GM12878 (cell line): Measurements from ENCODE around the gene NPHS1. TPM values are rescaled to one million over a fixed set of nuclear protein-coding genes. Genes with fewer than 3 reads are reported as not detected.

Experiments used
- ATAC-seq: fragments of 200-7000 bp; cut with Tn5 transposase; 3 replicates; pipeline ENCODE4 v1.9.1; 2020; ENCODE audit warnings: mild to moderate bottlenecking, moderate library complexity
- BruUV-seq: library from RNA; stranded (reverse); fragments of 400-500 nt; replicated peaks from 2 replicates; lab custom pipeline; 2021; lab: Mats Ljungman, UMichigan
- CTCF ChIA-PET: fragments of 300-600 bp; sonication (Branson Sonifier 250); formaldehyde crosslinking; extraction: SDS; loops from one replicate; lab custom pipeline; 2021; ENCODE audit warnings: inconsistent platforms; lab: Yijun Ruan, JAX
- POLR2A ChIA-PET: fragments of 350-600 bp; formaldehyde crosslinking; extraction: SDS; loops from one replicate; lab custom pipeline; 2021; ENCODE audit warnings: inconsistent platforms; lab: Charles Lee
- RAD21 ChIA-PET: fragments of 300-600 bp; sonication (Branson Sonifier 250); formaldehyde crosslinking; loops from one replicate; lab custom pipeline; 2023; ENCODE audit warnings: antibody characterized with exemption; ENCODE audit not compliant: unreplicated experiment; lab: Charles Lee
- SMC1A ChIA-PET: fragments of 300-600 bp; sonication (Branson Sonifier 250); formaldehyde crosslinking; loops from one replicate; lab custom pipeline; 2023; ENCODE audit not compliant: unreplicated experiment, uncharacterized antibody; lab: Charles Lee
- DNase-seq: peaks from one replicate; pipeline ENCODE4 v3.0.0-alpha.2; 2011; ENCODE audit warnings: low read depth, low spot score
- FAIRE-seq: peaks from 3 replicates; lab custom pipeline; 2011; peaks lifted over from hg19 to GRCh38; lab: Jason Lieb, UNC
- H2AFZ ChIP-seq: 2 replicates; pipeline ENCODE4 v1.6.0; 2011; ENCODE audit warnings: low read depth, low read length, control low read depth; ENCODE audit not compliant: control insufficient read depth
- H3K27ac ChIP-seq: 2 replicates; pipeline ENCODE4 v1.5.1; 2011; ENCODE audit warnings: control low read depth; ENCODE audit not compliant: control insufficient read depth, insufficient read depth
- H3K27me3 ChIP-seq, 2 experiments: replicated peaks in 1 of 2; 2 replicates each; pipeline versions ENCODE4 v1.6.0 to v1.6.1; 2011; ENCODE audit warnings: low read length in 1 of 2; ENCODE audit not compliant: control insufficient read depth in 2 of 2, insufficient read depth in 2 of 2
- H3K36me3 ChIP-seq, 2 experiments: 2 replicates each; pipeline ENCODE4 v1.5.1; 2011; ENCODE audit warnings: low read length in 1 of 2; ENCODE audit not compliant: control insufficient read depth in 2 of 2, insufficient read depth in 2 of 2
- H3K4me1 ChIP-seq: 2 replicates; pipeline ENCODE4 v1.6.1; 2011; ENCODE audit warnings: mild to moderate bottlenecking, low read length, moderate library complexity, mixed read lengths; ENCODE audit not compliant: control insufficient read depth, insufficient read depth
- H3K4me2 ChIP-seq: 2 replicates; pipeline ENCODE4 v1.6.0; 2011; ENCODE audit warnings: control low read depth; ENCODE audit not compliant: control insufficient read depth, insufficient read depth
- H3K4me3 ChIP-seq: fragments of 200-600 bp; sonication (generic); 2 replicates; pipeline ENCODE4 v1.5.1; 2016
- H3K79me2 ChIP-seq: 2 replicates; pipeline ENCODE4 v1.6.0; 2011; ENCODE audit warnings: low read length; ENCODE audit not compliant: control insufficient read depth, insufficient read depth
- H3K9ac ChIP-seq: 2 replicates; pipeline ENCODE4 v1.8.0; 2011; ENCODE audit warnings: low read length, control low read depth, mixed read lengths; ENCODE audit not compliant: control insufficient read depth, insufficient read depth
- H3K9me3 ChIP-seq: replicated peaks from 3 replicates; pipeline ENCODE4 v1.5.1; 2011; ENCODE audit warnings: mild to moderate bottlenecking, low read length; ENCODE audit not compliant: control insufficient read depth, insufficient read depth
- H4K20me1 ChIP-seq: 2 replicates; pipeline ENCODE4 v1.6.0; 2011; ENCODE audit not compliant: control insufficient read depth, insufficient read depth
- BRCA1 ChIP-seq: IDR thresholded peaks from 2 replicates; pipeline ENCODE4 v1.6.1; 2011; ENCODE audit warnings: low read depth, low read length, improper control_type of control experiment
- CEBPB ChIP-seq, 2 experiments: fragments of 150-350 bp in 1 of 2; IDR thresholded peaks; 2 replicates each; pipeline ENCODE4 v1.6.1; 2012 to 2014; ENCODE audit warnings: low read depth in 2 of 2, low read length in 2 of 2, borderline replicate concordance in 1 of 2, inconsistent platforms in 1 of 2
- EZH2 ChIP-seq: IDR thresholded peaks from 2 replicates; pipeline ENCODE4 v1.6.1; 2012; ENCODE audit warnings: low read depth, mild to moderate bottlenecking, control low read depth, inconsistent platforms, low read length, borderline replicate concordance; ENCODE audit not compliant: control insufficient read depth
- GABPA ChIP-seq: IDR thresholded peaks from 2 replicates; pipeline ENCODE4 v1.6.1; 2014; ENCODE audit warnings: antibody characterized with exemption, low read depth, mild to moderate bottlenecking, inconsistent platforms
- HDGF ChIP-seq: fragments of 450-650 bp; IDR thresholded peaks from 2 replicates; pipeline ENCODE4 v1.6.1; 2016; ENCODE audit warnings: antibody characterized with exemption
- MTA2 ChIP-seq: fragments of 450-650 bp; IDR thresholded peaks from 2 replicates; pipeline ENCODE4 v1.6.1; 2016; ENCODE audit warnings: low read depth, mild to moderate bottlenecking, moderate library complexity
- NFYA ChIP-seq: IDR thresholded peaks from 2 replicates; pipeline ENCODE4 v1.6.1; 2011; ENCODE audit warnings: low read depth, mild to moderate bottlenecking, low read length, improper control_type of control experiment, borderline replicate concordance
- RAD21 ChIP-seq: IDR thresholded peaks from 2 replicates; pipeline ENCODE4 v1.6.1; 2011; ENCODE audit warnings: mild to moderate bottlenecking, low read depth, low read length, moderate library complexity; ENCODE audit not compliant: insufficient read depth
- SMAD5 ChIP-seq: IDR thresholded peaks from 2 replicates; pipeline ENCODE4 v1.6.1; 2016; ENCODE audit warnings: antibody characterized with exemption, low read depth
- SRF ChIP-seq, 2 experiments: IDR thresholded peaks; 2 replicates each; pipeline ENCODE4 v1.6.1; 2011; ENCODE audit warnings: low read depth in 2 of 2, low read length in 2 of 2, mild to moderate bottlenecking in 1 of 2, moderate library complexity in 1 of 2
- TARDBP ChIP-seq: IDR thresholded peaks from 2 replicates; pipeline ENCODE4 v1.6.1; 2016; ENCODE audit warnings: borderline replicate concordance
- YBX1 ChIP-seq: fragments of 450-650 bp; IDR thresholded peaks from 2 replicates; pipeline ENCODE4 v1.6.1; 2016; ENCODE audit warnings: antibody characterized with exemption
- ZBTB11 ChIP-seq: fragments of 450-650 bp; formaldehyde crosslinking; IDR thresholded peaks from 2 replicates; pipeline ENCODE4 v1.5.0; 2022; ENCODE audit warnings: mild to moderate bottlenecking, missing genetic modification characterization
- ZBTB40 ChIP-seq: fragments of 450-650 bp; IDR thresholded peaks from 2 replicates; pipeline ENCODE4 v1.6.1; 2016; ENCODE audit warnings: mild to moderate bottlenecking, moderate library complexity, borderline replicate concordance
- ZNF207 ChIP-seq: fragments of 450-650 bp; IDR thresholded peaks from 2 replicates; pipeline ENCODE4 v1.6.1; 2014; ENCODE audit warnings: antibody characterized with exemption, mild to moderate bottlenecking, borderline replicate concordance
- WGBS: methylation state at CpG from one replicate; pipeline ENCODE4 v1.1.6; 2016; ENCODE audit warnings: low lambda C conversion rate; ENCODE audit not compliant: insufficient replicate concordance, insufficient coverage; ENCODE audit errors: missing lambda C conversion rate; 5-methylcytosine and 5-hydroxymethylcytosine counted together
- in situ Hi-C: fragments of 300-500 bp; cut with MboI; formaldehyde crosslinking; loops from 9 replicates; pipeline ENCODE4 v1.14.3; 2018; ENCODE audit warnings: mixed read lengths
- intact Hi-C: fragments of 100-400 bp; cut with micrococcal nuclease; formaldehyde crosslinking; loops from one replicate; pipeline ENCODE4 v1.14.2; 2022; ENCODE audit not compliant: unreplicated experiment
- polyA plus RNA-seq, 11 experiments: library from polyadenylated mRNA; depleted of rRNA in 4 of 11; unstranded in 6 of 11; stranded (reverse) in 5 of 11; fragments of >200 nt; fragmentation: Nextera tagmentation in 4 of 11; fragmentation: Illumina TruSeq in 1 of 11; extraction: Ambion mirVana in 4 of 11; extraction: Trizol in 1 of 11; gene quantifications; 1 replicate in 1 of 11; 2 replicates in 10 of 11; pipeline versions ENCODE4 v1.2.1 to v1.2.3, GENCODE V29; 2011 to 2016; ENCODE audit warnings: inconsistent platforms in 2 of 11, missing spikeins in 2 of 11, low read depth in 1 of 11
- total RNA-seq, 4 experiments: library from RNA; depleted of rRNA in 3 of 4; stranded (reverse); fragments of >200 nt in 3 of 4; fragmentation: Illumina TruSeq in 1 of 4; extraction: Trizol in 1 of 4; gene quantifications; 2 replicates each; pipeline versions ENCODE4 v1.2.1 to v1.2.3, GENCODE V29; 2013 to 2021

Gene NPHS1
- total and polyA plus RNA-seq, 10 of the 15 experiments (the other 5 are each of a cell fraction or from before 2014, with no cell fraction given) = not detected

GRCh38 chr19:35784503-35785338 lies 67.6 kb downstream of the NPHS1 start:
- Histone ChIP-seq H3K36me3 (no peaks in the 10 kb centered on the region; a peak in 1 of 4 replicates), H3K9ac (no peak overlapping the region), H3K27ac (no peak overlapping the region), H3K9me3 (no peaks in the 10 kb centered on the region), H3K4me1 (no peaks in the 10 kb centered on the region), H3K79me2 (no peaks in the 10 kb centered on the region), H3K27me3 (no peaks in the 10 kb centered on the region), H4K20me1 (no peaks in the 10 kb centered on the region), H3K4me2 (no peak overlapping the region), H2AFZ (no peak overlapping the region), H3K4me3 (no peak overlapping the region)
- 64% methylated on average over 20 of the region's 45 CpGs for WGBS
- CTCF ChIA-PET = interaction anchor here (0.6 kb wide), 1 partner anchor 90 kb away, joined by 3 read pairs; no protein-coding TSS in a partner anchor
- ATAC-seq (no peak), FAIRE-seq (no peak), DNase-seq (no peak)
- BruUV-seq = no TSS peak
- RAD21 ChIA-PET = interaction anchor here (0.6 kb wide), 1 partner anchor 100 kb away, joined by 3 read pairs; no protein-coding TSS in a partner anchor
- intact Hi-C loops = no loop called here
- SMC1A ChIA-PET = no interaction called here
- in situ Hi-C loops = no loop called here
- POLR2A ChIA-PET = no interaction called here
- TF ChIP-seq YBX1 (no peak), SRF (IDR thresholded peaks at IDR 0.05; ENCODE audit: low read depth in 2 of 2, low read length in 2 of 2) (no peak), RAD21 (no peak), ZBTB11 (no peak), SMAD5 (no peak), HDGF (no peak), EZH2 (no peak), MTA2 (no peak), TARDBP (no peak), CEBPB (IDR thresholded peaks at IDR 0.05; ENCODE audit: borderline replicate concordance in 1 of 2, low read depth in 2 of 2, low read length in 2 of 2) (no peak), ZNF207 (no peak), GABPA (no peak), BRCA1 (no peak), ZBTB40 (no peak), NFYA (no peak)
